A673 (cell line): ENCODE results near the gene FYTTD1. TPM values are rescaled to one million over a fixed set of nuclear protein-coding genes. Genes with fewer than 3 reads are reported as not detected.

Experiments used
- BruUV-seq: library from RNA; stranded (reverse); fragments of 400-500 nt; replicated peaks from 2 replicates; lab custom pipeline; 2021; lab: Mats Ljungman, UMichigan
- CTCF ChIA-PET: fragments of 300-600 bp; sonication (Branson Sonifier 250); formaldehyde crosslinking; loops from one replicate; lab custom pipeline; 2022; ENCODE audit warnings: antibody characterized with exemption; lab: Charles Lee
- POLR2A ChIA-PET: fragments of 300-600 bp; sonication (Branson Sonifier 250); formaldehyde crosslinking; loops from one replicate; lab custom pipeline; 2022; ENCODE audit warnings: antibody characterized with exemption; ENCODE audit not compliant: low non-redundant PET; lab: Charles Lee
- DNase-seq: peaks from one replicate; pipeline ENCODE4 v3.0.0-alpha.2; 2015; ENCODE audit warnings: low spot score
- H3K27ac ChIP-seq: fragments of 200-600 bp; sonication (generic); 2 replicates; pipeline ENCODE4 v1.5.1; 2016; ENCODE audit warnings: mixed run types, low read depth, mild to moderate bottlenecking, mixed read lengths, antibody characterized with exemption, low read length; ENCODE audit not compliant: poor library complexity, severe bottlenecking
- H3K27me3 ChIP-seq: fragments of 200-600 bp; sonication (generic); replicated peaks from 2 replicates; pipeline ENCODE4 v1.6.1; 2017; ENCODE audit warnings: mixed run types, low read depth, mild to moderate bottlenecking, mixed read lengths, antibody characterized with exemption, low read length; ENCODE audit not compliant: insufficient read depth, poor library complexity
- H3K36me3 ChIP-seq: fragments of 200-600 bp; sonication (generic); 2 replicates; pipeline ENCODE4 v1.6.1; 2016; ENCODE audit warnings: mixed run types, mild to moderate bottlenecking, mixed read lengths, antibody characterized with exemption, low read length; ENCODE audit not compliant: insufficient read depth, poor library complexity, severe bottlenecking
- H3K4me1 ChIP-seq: fragments of 200-600 bp; sonication (generic); 2 replicates; pipeline ENCODE4 v1.6.1; 2017; ENCODE audit warnings: mixed run types, mild to moderate bottlenecking, mixed read lengths, antibody characterized with exemption, low read length; ENCODE audit not compliant: insufficient read depth, poor library complexity, severe bottlenecking
- H3K4me3 ChIP-seq: fragments of 200-600 bp; sonication (generic); 2 replicates; pipeline ENCODE4 v1.5.1; 2016; ENCODE audit warnings: low read depth, mixed run types, mild to moderate bottlenecking, mixed read lengths, low read length; ENCODE audit not compliant: poor library complexity, severe bottlenecking
- H3K9me3 ChIP-seq: fragments of 200-600 bp; sonication (generic); 2 replicates; pipeline ENCODE4 v1.6.1; 2016; ENCODE audit warnings: mixed run types, low read depth, mild to moderate bottlenecking, mixed read lengths, antibody characterized with exemption, low read length; ENCODE audit not compliant: poor library complexity, severe bottlenecking
- CTCF ChIP-seq: fragments of 300-800, 200-600 bp; sonication (generic); conservative IDR thresholded peaks from 2 replicates; pipeline ENCODE4 v1.5.1; 2017; ENCODE audit warnings: low read depth, mild to moderate bottlenecking, antibody characterized with exemption, low read length, moderate library complexity, mixed read lengths
- EZH2 ChIP-seq: fragments of 200-600 bp; sonication (generic); IDR thresholded peaks from 2 replicates; pipeline ENCODE4 v1.6.1; 2017; ENCODE audit warnings: borderline replicate concordance, low read depth, mild to moderate bottlenecking, mixed read lengths, antibody characterized with exemption, low read length; ENCODE audit not compliant: poor library complexity, severe bottlenecking
- intact Hi-C: fragments of 100-400 bp; cut with micrococcal nuclease; formaldehyde crosslinking; loops from one replicate; pipeline ENCODE4 v1.10.0; 2022; ENCODE audit not compliant: unreplicated experiment
- total RNA-seq: library from RNA; stranded (reverse); gene quantifications from 2 replicates; pipeline ENCODE4 v1.2.3, GENCODE V29; 2021

Gene FYTTD1
- total RNA-seq, 1 experiment from 2014 or later = 89.7 TPM

- no peak for DNase-seq
- H3K27me3 ChIP-seq = no peaks in the 10 kb centered on the region
- no peaks in the 10 kb centered on the region for H3K9me3 ChIP-seq
- H3K36me3 ChIP-seq = peaks cover 47% of the 10 kb centered on the region
- H3K4me1 ChIP-seq = no peaks in the 10 kb centered on the region
- H3K27ac ChIP-seq = no peak overlapping the region
- CTCF ChIA-PET = no interaction called here
- intact Hi-C loops = no loop called here
- no peak overlapping the region for H3K4me3 ChIP-seq
- POLR2A ChIA-PET = no interaction called here
- no peak for TF ChIP-seq EZH2
- no peak for TF ChIP-seq CTCF
- BruUV-seq = no TSS peak
Measured at GRCh38 chr3:197782230-197782629, 32.5 kb downstream of the FYTTD1 start.

- Histone ChIP-seq H3K27ac (no peak overlapping the region), H3K9me3 (no peaks in the 10 kb centered on the region), H3K4me1 (no peaks in the 10 kb centered on the region), H3K27me3 (no peaks in the 10 kb centered on the region), H3K4me3 (no peak overlapping the region), H3K36me3 (peaks cover 31% of the 10 kb centered on the region)
- POLR2A ChIA-PET = no interaction called here
- intact Hi-C loops = no loop called here
- no TSS peak for BruUV-seq
- CTCF ChIA-PET = no interaction called here
- DNase-seq = no peak
- no peak for TF ChIP-seq EZH2
- no peak for TF ChIP-seq CTCF
Measured at GRCh38 chr3:197784019-197784585, 34.4 kb downstream of the FYTTD1 start.

GRCh38 chr3:197787412-197787811 lies 37.7 kb downstream of the FYTTD1 start:
- BruUV-seq = no TSS peak
- ChIA-PET CTCF (no interaction called here), POLR2A (no interaction called here)
- no peak for TF ChIP-seq CTCF
- no peak for TF ChIP-seq EZH2
- Histone ChIP-seq H3K4me1 (no peaks in the 10 kb centered on the region), H3K27ac (no peak overlapping the region), H3K9me3 (no peaks in the 10 kb centered on the region), H3K27me3 (no peaks in the 10 kb centered on the region), H3K36me3 (peaks cover 8% of the 10 kb centered on the region), H3K4me3 (no peak overlapping the region)
- intact Hi-C loops = no loop called here
- DNase-seq = no peak
